DND-41 (cell line): Measurements from ENCODE around the gene EEF2.

Source experiments
- ATAC-seq: fragments of 200-7000 bp; cut with Tn5 transposase; 3 replicates; pipeline ENCODE4 v1.9.1; 2021; ENCODE audit warnings: low read depth; ENCODE audit not compliant: insufficient read depth
- DNase-seq: peaks from one replicate; pipeline ENCODE4 v3.0.0-alpha.2; 2020
- H2AFZ ChIP-seq: 2 replicates; pipeline ENCODE4 v1.6.0; 2012; ENCODE audit warnings: low read depth, low read length
- H3K27ac ChIP-seq: 2 replicates; pipeline ENCODE4 v1.5.1; 2012; ENCODE audit warnings: low read length, inconsistent platforms
- H3K27me3 ChIP-seq: fragments of 200-600 bp; sonication (generic); 2 replicates; pipeline ENCODE4 v1.6.0; 2012; ENCODE audit warnings: low read length, mild to moderate bottlenecking, inconsistent platforms; ENCODE audit not compliant: insufficient read depth, poor library complexity
- H3K36me3 ChIP-seq: 2 replicates; pipeline ENCODE4 v1.5.1; 2012; ENCODE audit warnings: low read length, inconsistent platforms; ENCODE audit not compliant: insufficient read depth
- H3K4me1 ChIP-seq: 2 replicates; pipeline ENCODE4 v1.5.1; 2012; ENCODE audit warnings: mild to moderate bottlenecking, low read length; ENCODE audit not compliant: insufficient read depth
- H3K4me2 ChIP-seq: 2 replicates; pipeline ENCODE4 v1.6.0; 2012; ENCODE audit warnings: mild to moderate bottlenecking, moderate library complexity, low read length, inconsistent platforms; ENCODE audit not compliant: insufficient read depth
- H3K4me3 ChIP-seq, 2 experiments: fragments of 200-600 bp in 1 of 2; shearing (Covaris generic) in 1 of 2; 2 replicates each; pipeline ENCODE4 v1.5.1; 2012 to 2016; ENCODE audit warnings: inconsistent platforms in 2 of 2, low read length in 2 of 2, mild to moderate bottlenecking in 2 of 2, low read depth in 1 of 2, moderate library complexity in 1 of 2
- H3K79me2 ChIP-seq: 2 replicates; pipeline ENCODE4 v1.6.0; 2012; ENCODE audit warnings: low read length, inconsistent platforms; ENCODE audit not compliant: insufficient read depth
- H3K9ac ChIP-seq: 2 replicates; pipeline ENCODE4 v1.6.0; 2012; ENCODE audit warnings: low read depth, mild to moderate bottlenecking, inconsistent platforms, low read length, moderate library complexity
- H3K9me3 ChIP-seq: 2 replicates; pipeline ENCODE4 v1.5.1; 2012; ENCODE audit warnings: low read length, moderate library complexity, mild to moderate bottlenecking, inconsistent platforms; ENCODE audit not compliant: insufficient read depth, severe bottlenecking
- H4K20me1 ChIP-seq: 2 replicates; pipeline ENCODE4 v1.6.0; 2012; ENCODE audit warnings: low read length; ENCODE audit not compliant: insufficient read depth
- EZH2 ChIP-seq: IDR thresholded peaks from 3 replicates; pipeline ENCODE4 v1.6.1; 2012; ENCODE audit warnings: borderline replicate concordance, low read depth, mild to moderate bottlenecking, moderate library complexity, low read length, inconsistent platforms; ENCODE audit not compliant: severe bottlenecking
- TF ChIP-seq, protein P1 (sequence below): IDR thresholded peaks from 2 replicates; pipeline ENCODE4 v1.5.1; 2012; ENCODE audit warnings: borderline replicate concordance, low read length, moderate library complexity, mild to moderate bottlenecking; ENCODE audit not compliant: poor library complexity, severe bottlenecking; ENCODE audit errors: extremely low read depth

The EEF2 gene

GRCh38 chr19:4029247-4029614, 44.0 kb upstream of the EEF2 start:
- Histone ChIP-seq H3K79me2 (no peaks in the 10 kb centered on the region; the same call in 1 of the 2 replicates), H4K20me1 (peaks cover 19% of the 10 kb centered on the region), H3K9me3 (no peaks in the 10 kb centered on the region), H3K27ac (no peak overlapping the region), H3K36me3 (peaks cover 76% of the 10 kb centered on the region), H3K4me2 (no peak overlapping the region), H2AFZ (no peak overlapping the region), H3K4me1 (no peaks in the 10 kb centered on the region), H3K4me3 (no peak overlapping the region), H3K9ac (no peak overlapping the region), H3K27me3 (no peaks in the 10 kb centered on the region)
- DNase-seq: no peak
- TF ChIP-seq, protein P1, sequence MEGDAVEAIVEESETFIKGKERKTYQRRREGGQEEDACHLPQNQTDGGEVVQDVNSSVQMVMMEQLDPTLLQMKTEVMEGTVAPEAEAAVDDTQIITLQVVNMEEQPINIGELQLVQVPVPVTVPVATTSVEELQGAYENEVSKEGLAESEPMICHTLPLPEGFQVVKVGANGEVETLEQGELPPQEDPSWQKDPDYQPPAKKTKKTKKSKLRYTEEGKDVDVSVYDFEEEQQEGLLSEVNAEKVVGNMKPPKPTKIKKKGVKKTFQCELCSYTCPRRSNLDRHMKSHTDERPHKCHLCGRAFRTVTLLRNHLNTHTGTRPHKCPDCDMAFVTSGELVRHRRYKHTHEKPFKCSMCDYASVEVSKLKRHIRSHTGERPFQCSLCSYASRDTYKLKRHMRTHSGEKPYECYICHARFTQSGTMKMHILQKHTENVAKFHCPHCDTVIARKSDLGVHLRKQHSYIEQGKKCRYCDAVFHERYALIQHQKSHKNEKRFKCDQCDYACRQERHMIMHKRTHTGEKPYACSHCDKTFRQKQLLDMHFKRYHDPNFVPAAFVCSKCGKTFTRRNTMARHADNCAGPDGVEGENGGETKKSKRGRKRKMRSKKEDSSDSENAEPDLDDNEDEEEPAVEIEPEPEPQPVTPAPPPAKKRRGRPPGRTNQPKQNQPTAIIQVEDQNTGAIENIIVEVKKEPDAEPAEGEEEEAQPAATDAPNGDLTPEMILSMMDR: no peak
- TF ChIP-seq EZH2: no peak
- ATAC-seq: no peak

DNA sequence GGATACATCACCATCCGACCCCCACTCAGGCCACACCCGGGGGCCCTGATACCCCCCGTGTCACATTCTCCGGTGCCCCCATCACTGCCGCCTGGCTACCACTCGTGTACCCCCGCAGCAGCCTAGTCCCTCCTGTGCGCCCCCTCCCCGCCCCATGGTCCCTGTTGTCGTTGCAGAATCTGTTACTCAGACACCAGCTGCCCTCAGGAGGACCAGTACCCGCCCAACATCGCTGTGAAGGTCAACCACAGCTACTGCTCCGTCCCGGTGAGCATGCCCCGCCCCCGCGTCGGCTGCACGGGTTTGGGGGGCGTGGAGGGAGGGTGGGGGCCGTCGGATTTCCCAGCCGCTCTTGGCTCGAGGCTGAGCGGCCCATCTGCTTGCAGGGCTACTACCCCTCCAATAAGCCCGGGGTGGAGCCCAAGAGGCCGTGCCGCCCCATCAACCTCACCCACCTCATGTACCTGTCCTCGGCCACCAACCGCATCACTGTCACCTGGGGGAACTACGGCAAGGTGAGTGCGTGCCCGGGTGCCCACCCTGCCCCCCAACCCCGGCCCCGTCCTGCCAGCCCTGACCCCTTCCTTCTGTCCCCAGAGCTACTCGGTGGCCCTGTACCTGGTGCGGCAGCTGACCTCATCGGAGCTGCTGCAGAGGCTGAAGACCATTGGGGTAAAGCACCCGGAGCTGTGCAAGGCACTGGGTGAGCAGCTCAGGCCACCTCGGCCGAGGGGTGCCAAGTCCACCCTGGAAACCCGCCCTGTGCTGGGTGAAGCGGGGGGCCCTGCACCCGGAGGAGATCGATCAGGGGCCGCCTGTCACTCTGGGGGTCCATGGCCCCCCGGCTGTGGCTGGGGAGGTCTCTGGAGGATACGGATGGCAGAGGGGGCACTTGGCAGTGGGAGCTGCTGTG, 43.3 kb upstream of the EEF2 start:
- no peaks in the 10 kb centered on the region for H3K9me3 ChIP-seq
- H3K4me2 ChIP-seq: no peak overlapping the region
- no peak overlapping the region for H3K4me3 ChIP-seq
- no peak overlapping the region for H2AFZ ChIP-seq
- H3K4me1 ChIP-seq: no peaks in the 10 kb centered on the region
- peaks cover 76% of the 10 kb centered on the region for H3K36me3 ChIP-seq
- DNase-seq: no peak
- H4K20me1 ChIP-seq: peaks cover 16% of the 10 kb centered on the region
- peaks cover under 1% of the 10 kb centered on the region for H3K79me2 ChIP-seq
- H3K27me3 ChIP-seq: no peaks in the 10 kb centered on the region
- no peak overlapping the region for H3K27ac ChIP-seq
- no peak for ATAC-seq
- TF ChIP-seq, protein P1: no peak
- TF ChIP-seq EZH2: no peak
- no peak overlapping the region for H3K9ac ChIP-seq

GRCh38 chr19:4027146-4027545, 41.9 kb upstream of the EEF2 start:
- H3K9me3 ChIP-seq: no peaks in the 10 kb centered on the region
- H3K36me3 ChIP-seq: peaks cover 74% of the 10 kb centered on the region
- H3K27me3 ChIP-seq: no peaks in the 10 kb centered on the region
- no peak for DNase-seq
- no peaks in the 10 kb centered on the region for H3K4me1 ChIP-seq
- H3K27ac ChIP-seq: no peak overlapping the region
- peaks cover 10% of the 10 kb centered on the region for H4K20me1 ChIP-seq
- no peak overlapping the region for H3K4me2 ChIP-seq
- H3K79me2 ChIP-seq: peaks cover 10% of the 10 kb centered on the region
- H2AFZ ChIP-seq: no peak overlapping the region
- TF ChIP-seq, protein P1: no peak
- no peak for TF ChIP-seq EZH2
- ATAC-seq: no peak
- H3K9ac ChIP-seq: no peak overlapping the region
- no peak overlapping the region for H3K4me3 ChIP-seq

- no peak for DNase-seq
- Histone ChIP-seq H3K79me2 (peaks cover 28% of the 10 kb centered on the region), H4K20me1 (peaks cover 7% of the 10 kb centered on the region; the same call in 1 of the 2 replicates), H3K9ac (no peak overlapping the region), H3K4me1 (no peaks in the 10 kb centered on the region), H3K36me3 (peaks cover 73% of the 10 kb centered on the region), H3K27ac (no peak overlapping the region), H3K27me3 (no peaks in the 10 kb centered on the region), H3K4me2 (no peak overlapping the region), H2AFZ (no peak overlapping the region), H3K4me3 (no peak overlapping the region), H3K9me3 (peaks cover 7% of the 10 kb centered on the region)
- no peak for ATAC-seq
- no peak for TF ChIP-seq EZH2
Observed at GRCh38 chr19:4025317-4025716, 40.1 kb upstream of the EEF2 start.
